A673 (cell line): ENCODE data around the gene TAF11L12.
"Not testable (repeated sequence)": the region's sequence is repeated elsewhere in the genome, so short reads cannot be mapped to it uniquely, and the experiment has no call there.

Experiments used
- EZH2 ChIP-seq: fragments of 200-600 bp; sonication (generic); IDR thresholded peaks from 2 replicates; pipeline ENCODE4 v1.6.1; 2017; ENCODE audit warnings: borderline replicate concordance, low read depth, mild to moderate bottlenecking, mixed read lengths, antibody characterized with exemption, low read length; ENCODE audit not compliant: poor library complexity, severe bottlenecking
- TF ChIP-seq, protein P1 (sequence below): fragments of 300-800, 200-600 bp; sonication (generic); conservative IDR thresholded peaks from 2 replicates; pipeline ENCODE4 v1.5.1; 2017; ENCODE audit warnings: low read depth, mild to moderate bottlenecking, antibody characterized with exemption, low read length, moderate library complexity, mixed read lengths

DNA sequence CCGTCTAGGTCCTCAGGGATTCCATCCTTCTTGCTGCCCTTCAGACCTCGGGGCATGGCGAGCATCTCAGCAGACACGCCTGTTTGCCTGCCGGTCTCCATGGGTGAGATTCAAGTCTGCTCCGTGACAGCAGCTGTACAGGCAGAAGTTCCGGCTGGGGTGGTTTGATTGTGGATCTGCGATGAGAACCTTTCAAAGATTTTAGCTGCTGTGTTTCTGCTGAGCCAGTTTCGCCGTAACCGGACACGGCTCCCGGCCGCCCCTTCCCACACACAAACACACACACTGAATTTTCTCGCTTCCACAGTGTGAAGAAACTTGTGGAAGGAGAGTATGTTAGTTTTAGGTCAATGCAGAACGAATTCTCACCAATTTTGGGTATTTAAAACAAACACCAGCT is 24.5 kb upstream of the TAF11L12 start, which contains the start of gene TAF11L7:
- TF ChIP-seq, protein P1, sequence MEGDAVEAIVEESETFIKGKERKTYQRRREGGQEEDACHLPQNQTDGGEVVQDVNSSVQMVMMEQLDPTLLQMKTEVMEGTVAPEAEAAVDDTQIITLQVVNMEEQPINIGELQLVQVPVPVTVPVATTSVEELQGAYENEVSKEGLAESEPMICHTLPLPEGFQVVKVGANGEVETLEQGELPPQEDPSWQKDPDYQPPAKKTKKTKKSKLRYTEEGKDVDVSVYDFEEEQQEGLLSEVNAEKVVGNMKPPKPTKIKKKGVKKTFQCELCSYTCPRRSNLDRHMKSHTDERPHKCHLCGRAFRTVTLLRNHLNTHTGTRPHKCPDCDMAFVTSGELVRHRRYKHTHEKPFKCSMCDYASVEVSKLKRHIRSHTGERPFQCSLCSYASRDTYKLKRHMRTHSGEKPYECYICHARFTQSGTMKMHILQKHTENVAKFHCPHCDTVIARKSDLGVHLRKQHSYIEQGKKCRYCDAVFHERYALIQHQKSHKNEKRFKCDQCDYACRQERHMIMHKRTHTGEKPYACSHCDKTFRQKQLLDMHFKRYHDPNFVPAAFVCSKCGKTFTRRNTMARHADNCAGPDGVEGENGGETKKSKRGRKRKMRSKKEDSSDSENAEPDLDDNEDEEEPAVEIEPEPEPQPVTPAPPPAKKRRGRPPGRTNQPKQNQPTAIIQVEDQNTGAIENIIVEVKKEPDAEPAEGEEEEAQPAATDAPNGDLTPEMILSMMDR: not testable (repeated sequence)
- TF ChIP-seq EZH2: not testable (repeated sequence)
